CD14-positive monocyte (primary cell): ENCODE results near the gene SETBP1. TPM values are rescaled to one million over a fixed set of nuclear protein-coding genes. Genes with fewer than 3 reads are reported as not detected.
A peak's percentile ranks its signal among the peaks of the same experiment; 100 is the strongest.

Source experiments
- DNase-seq, 3 donors: peaks; one replicate each; pipeline ENCODE4 v3.0.0-alpha.2; 2011 to 2022
- H2AFZ ChIP-seq: 2 replicates; pipeline ENCODE4 v1.6.0; 2012; ENCODE audit warnings: mild to moderate bottlenecking, low read depth, low read length, inconsistent platforms; ENCODE audit not compliant: insufficient read depth, poor library complexity, severe bottlenecking
- H3K27ac ChIP-seq, 2 donors: 1 replicate in 1 of 2; 2 replicates in 1 of 2; pipeline ENCODE4 v1.5.1; 2012 to 2013; ENCODE audit warnings: low read length in 2 of 2, control low read depth in 1 of 2, inconsistent platforms in 1 of 2, low read depth in 1 of 2, mild to moderate bottlenecking in 1 of 2
- H3K27me3 ChIP-seq, 2 donors: one replicate each; pipeline versions ENCODE4 v1.6.0 to v1.6.1; 2011 to 2013; ENCODE audit warnings: low read length in 2 of 2; ENCODE audit not compliant: control insufficient read depth in 2 of 2, insufficient read depth in 2 of 2
- H3K36me3 ChIP-seq, 2 donors: replicated peaks in 1 of 2; 1 replicate in 1 of 2; 2 replicates in 1 of 2; pipeline versions ENCODE4 v1.5.1 to v1.6.1; 2012 to 2013; ENCODE audit warnings: low read length in 2 of 2, control low read depth in 1 of 2, inconsistent platforms in 1 of 2, mild to moderate bottlenecking in 1 of 2; ENCODE audit not compliant: insufficient read depth in 2 of 2, control insufficient read depth in 1 of 2
- H3K4me1 ChIP-seq, 2 donors: 1 replicate in 1 of 2; 2 replicates in 1 of 2; pipeline versions ENCODE4 v1.5.1 to v1.6.1; 2012 to 2013; ENCODE audit warnings: low read length in 2 of 2, control low read depth in 1 of 2, inconsistent platforms in 1 of 2, mild to moderate bottlenecking in 1 of 2, moderate library complexity in 1 of 2; ENCODE audit not compliant: insufficient read depth in 2 of 2, control insufficient read depth in 1 of 2
- H3K4me2 ChIP-seq: replicated peaks from 2 replicates; pipeline ENCODE3; 2012; ENCODE audit warnings: low read length, moderate library complexity, mild to moderate bottlenecking; ENCODE audit not compliant: poor library complexity, severe bottlenecking; ENCODE audit errors: extremely low read depth
- H3K4me3 ChIP-seq, 3 experiments: fragments of 200-600 bp in 1 of 3; sonication (generic) in 1 of 3; replicated peaks in 1 of 3; 1 replicate in 2 of 3; 2 replicates in 1 of 3; pipeline ENCODE4 v1.5.1; 2011 to 2013; ENCODE audit warnings: low read length in 3 of 3, mild to moderate bottlenecking in 3 of 3, control low read depth in 2 of 3, low read depth in 2 of 3, inconsistent platforms in 1 of 3, moderate library complexity in 1 of 3
- H3K79me2 ChIP-seq: 2 replicates; pipeline ENCODE4 v1.6.0; 2012; ENCODE audit warnings: mild to moderate bottlenecking, control low read depth, inconsistent platforms, low read length, moderate library complexity; ENCODE audit not compliant: insufficient read depth
- H3K9ac ChIP-seq: 2 replicates; pipeline ENCODE4 v1.6.0; 2017; ENCODE audit warnings: low read length, mild to moderate bottlenecking; ENCODE audit not compliant: insufficient read depth, poor library complexity, severe bottlenecking
- H3K9me3 ChIP-seq, 2 donors: replicated peaks in 1 of 2; 1 replicate in 1 of 2; 2 replicates in 1 of 2; pipeline versions ENCODE4 v1.5.1 to v1.6.1; 2012 to 2013; ENCODE audit warnings: low read length in 2 of 2, control low read depth in 1 of 2; ENCODE audit not compliant: control insufficient read depth in 1 of 2, insufficient read depth in 1 of 2
- H4K20me1 ChIP-seq: 2 replicates; pipeline ENCODE4 v1.6.0; 2012; ENCODE audit warnings: mild to moderate bottlenecking, low read length, control low read depth, moderate library complexity; ENCODE audit not compliant: insufficient read depth
- H3K27ac Mint-ChIP-seq, 7 donors: one replicate each; pipeline ENCODE4 v1.8.0; 2020; ENCODE audit warnings: mild to moderate bottlenecking in 7 of 7, mixed read lengths in 7 of 7, moderate library complexity in 6 of 7, inconsistent platforms in 2 of 7
- H3K27me3 Mint-ChIP-seq, 3 donors: one replicate each; pipeline ENCODE4 v1.8.0; 2021 to 2022; ENCODE audit warnings: low read depth in 3 of 3, mild to moderate bottlenecking in 3 of 3, mixed read lengths in 3 of 3, moderate library complexity in 3 of 3, inconsistent platforms in 1 of 3
- H3K36me3 Mint-ChIP-seq, 2 donors: one replicate each; pipeline ENCODE4 v1.8.0; 2020; ENCODE audit warnings: mixed read lengths in 2 of 2, inconsistent platforms in 1 of 2, mild to moderate bottlenecking in 1 of 2
- H3K4me1 Mint-ChIP-seq: one replicate; pipeline ENCODE4 v1.8.0; 2020; ENCODE audit warnings: mild to moderate bottlenecking, mixed read lengths
- H3K4me3 Mint-ChIP-seq, 2 donors: one replicate each; pipeline ENCODE4 v1.8.0; 2020; ENCODE audit warnings: mild to moderate bottlenecking in 2 of 2, mixed read lengths in 2 of 2, moderate library complexity in 1 of 2
- H3K9me3 Mint-ChIP-seq, 7 donors: one replicate each; pipeline ENCODE4 v1.8.0; 2020 to 2022; ENCODE audit warnings: mixed read lengths in 7 of 7, mild to moderate bottlenecking in 6 of 7, moderate library complexity in 6 of 7, inconsistent platforms in 2 of 7
- WGBS: methylation state at CpG from one replicate; pipeline ENCODE4 v1.1.5; 2013; ENCODE audit warnings: missing lambda C conversion rate; ENCODE audit not compliant: insufficient coverage; 5-methylcytosine and 5-hydroxymethylcytosine counted together
- intact Hi-C, 2 donors: fragments of 100-400 bp; cut with micrococcal nuclease; formaldehyde crosslinking; loops; one replicate each; pipeline versions ENCODE4 v1.15.0 to v1.15.1; 2023
- polyA plus RNA-seq, 3 donors: library from polyadenylated mRNA; depleted of rRNA in 1 of 3; unstranded in 2 of 3; stranded (reverse) in 1 of 3; fragments of 300-500 nt in 2 of 3; fragments of >200 nt in 1 of 3; fragmentation: Illumina TruSeq in 2 of 3; gene quantifications; 1 replicate in 2 of 3; 2 replicates in 1 of 3; pipeline ENCODE4 v1.2.3, GENCODE V29; 2012 to 2021
- TF ChIP-seq, protein P1 (sequence below): fragments of 200-600 bp; IDR thresholded peaks from one replicate; pipeline ENCODE4 v1.8.0; 2022; ENCODE audit warnings: antibody characterized with exemption, mild to moderate bottlenecking

The SETBP1 gene
- polyA plus RNA-seq, 3 donors, result 0.01 to 1.2 TPM; not detected in 1

DNA sequence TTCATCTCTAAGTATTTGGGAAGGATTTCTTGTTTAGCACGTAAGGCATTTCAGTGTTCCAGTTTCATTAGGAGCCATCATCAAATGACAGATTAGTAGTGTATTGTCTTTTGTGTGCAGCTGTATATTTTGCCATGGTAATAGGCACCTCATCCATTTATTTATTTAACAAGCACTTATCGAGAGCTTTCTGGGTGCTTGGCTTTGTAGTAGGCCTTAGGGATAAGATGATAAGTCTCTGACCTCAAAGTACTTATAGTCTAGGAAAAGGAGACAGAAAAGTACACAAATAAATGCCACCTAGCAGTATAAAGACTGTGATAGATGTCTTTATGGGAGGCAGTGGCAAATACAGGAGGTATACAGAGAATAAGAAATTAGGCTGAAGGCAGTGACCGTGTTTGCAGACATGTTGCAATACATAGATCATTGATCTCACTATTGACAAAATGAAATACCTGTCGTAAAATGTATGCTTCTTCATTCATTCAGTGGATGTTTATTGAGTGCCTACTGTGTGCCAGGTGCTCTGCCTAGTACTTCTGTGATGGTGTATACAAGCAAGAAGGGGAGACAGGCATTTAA, 265.9 kb downstream of the SETBP1 start:
- Histone ChIP-seq H3K4me3 (no peak overlapping the region), H3K79me2 (no peaks in the 10 kb centered on the region), H3K36me3 (no peaks in the 10 kb centered on the region), H3K9me3 (peaks cover 0 to 8% of the 10 kb centered on the region in 2 donors), H3K27me3 (no peaks in the 10 kb centered on the region), H3K9ac (no peak overlapping the region), H4K20me1 (no peaks in the 10 kb centered on the region), H3K4me1 (peaks cover 5 to 6% of the 10 kb centered on the region in 2 donors), H3K4me2 (no peak overlapping the region), H2AFZ (no peak overlapping the region), H3K27ac (no peak overlapping the region)
- Mint-ChIP-seq H3K4me1 (peaks cover 10% of the 10 kb centered on the region), H3K9me3 (peaks cover 3 to 11% (median 6%) of the 10 kb centered on the region in 7 donors), H3K27ac (no peak overlapping the region), H3K27me3 (peaks cover 0 to 7% (median 0%) of the 10 kb centered on the region in 3 donors), H3K36me3 (no peaks in the 10 kb centered on the region), H3K4me3 (no peak overlapping the region)
- TF ChIP-seq, protein P1, sequence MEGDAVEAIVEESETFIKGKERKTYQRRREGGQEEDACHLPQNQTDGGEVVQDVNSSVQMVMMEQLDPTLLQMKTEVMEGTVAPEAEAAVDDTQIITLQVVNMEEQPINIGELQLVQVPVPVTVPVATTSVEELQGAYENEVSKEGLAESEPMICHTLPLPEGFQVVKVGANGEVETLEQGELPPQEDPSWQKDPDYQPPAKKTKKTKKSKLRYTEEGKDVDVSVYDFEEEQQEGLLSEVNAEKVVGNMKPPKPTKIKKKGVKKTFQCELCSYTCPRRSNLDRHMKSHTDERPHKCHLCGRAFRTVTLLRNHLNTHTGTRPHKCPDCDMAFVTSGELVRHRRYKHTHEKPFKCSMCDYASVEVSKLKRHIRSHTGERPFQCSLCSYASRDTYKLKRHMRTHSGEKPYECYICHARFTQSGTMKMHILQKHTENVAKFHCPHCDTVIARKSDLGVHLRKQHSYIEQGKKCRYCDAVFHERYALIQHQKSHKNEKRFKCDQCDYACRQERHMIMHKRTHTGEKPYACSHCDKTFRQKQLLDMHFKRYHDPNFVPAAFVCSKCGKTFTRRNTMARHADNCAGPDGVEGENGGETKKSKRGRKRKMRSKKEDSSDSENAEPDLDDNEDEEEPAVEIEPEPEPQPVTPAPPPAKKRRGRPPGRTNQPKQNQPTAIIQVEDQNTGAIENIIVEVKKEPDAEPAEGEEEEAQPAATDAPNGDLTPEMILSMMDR, result no peak
- intact Hi-C loops, result no loop called here
- DNase-seq, result no peak
- WGBS, result no CpG with 5 or more reads among the region's 4 CpGs

DNA sequence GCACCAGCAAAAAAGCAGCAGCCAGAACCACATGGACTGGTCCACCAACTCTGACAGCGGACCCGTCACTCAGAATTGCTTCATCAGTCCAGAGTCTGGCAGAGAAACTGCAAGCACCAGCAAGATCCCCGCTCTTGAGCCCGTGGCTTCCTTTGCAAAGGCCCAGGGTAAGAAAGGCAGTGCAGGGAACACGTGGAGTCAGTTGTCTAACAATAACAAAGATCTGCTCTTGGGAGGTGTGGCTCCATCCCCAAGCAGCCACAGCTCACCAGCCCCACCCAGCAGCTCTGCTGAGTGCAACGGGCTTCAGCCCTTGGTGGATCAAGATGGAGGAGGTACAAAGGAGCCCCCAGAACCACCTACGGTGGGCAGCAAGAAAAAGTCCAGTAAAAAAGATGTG, 269.3 kb downstream of the SETBP1 start:
- WGBS, result 96% methylated on average over 7 of the region's 7 CpGs
- intact Hi-C loops, result no loop called here

More for the DNA sequence above, 269.3 kb downstream of the SETBP1 start:
- TF ChIP-seq, protein P1, result no peak
- H3K27me3 ChIP-seq, result no peaks in the 10 kb centered on the region
- no peak overlapping the region for H3K4me3 ChIP-seq
- peaks cover 0 to 20% of the 10 kb centered on the region in 2 donors for H3K9me3 ChIP-seq
- no peaks in the 10 kb centered on the region for H3K79me2 ChIP-seq
- Mint-ChIP-seq H3K36me3 (no peaks in the 10 kb centered on the region), H3K4me3 (no peak overlapping the region), H3K27ac (peak overlapping the region in 1 of 7 donors; percentile 30), H3K9me3 (peaks cover 6 to 19% (median 9%) of the 10 kb centered on the region in 7 donors), H3K27me3 (peaks cover 0 to 7% (median 0%) of the 10 kb centered on the region in 3 donors), H3K4me1 (no peaks in the 10 kb centered on the region)
- H3K27ac ChIP-seq, result no peak overlapping the region
- no peak overlapping the region for H3K9ac ChIP-seq
- no peak overlapping the region for H2AFZ ChIP-seq
- no peaks in the 10 kb centered on the region for H3K36me3 ChIP-seq
- no peak overlapping the region for H3K4me2 ChIP-seq
- H3K4me1 ChIP-seq, result no peaks in the 10 kb centered on the region
- no peaks in the 10 kb centered on the region for H4K20me1 ChIP-seq
- no peak for DNase-seq
